GM12874 (cell line): ENCODE data around the gene MCF2L.
A peak's percentile ranks its signal among the peaks of the same experiment; 100 is the strongest.

Experiments used
- TF ChIP-seq, protein P1 (sequence below): IDR thresholded peaks from 2 replicates; pipeline ENCODE4 v1.5.1; 2011; ENCODE audit warnings: low read depth, mild to moderate bottlenecking, control low read depth, low read length, moderate library complexity; ENCODE audit not compliant: insufficient read depth

Gene MCF2L

DNA sequence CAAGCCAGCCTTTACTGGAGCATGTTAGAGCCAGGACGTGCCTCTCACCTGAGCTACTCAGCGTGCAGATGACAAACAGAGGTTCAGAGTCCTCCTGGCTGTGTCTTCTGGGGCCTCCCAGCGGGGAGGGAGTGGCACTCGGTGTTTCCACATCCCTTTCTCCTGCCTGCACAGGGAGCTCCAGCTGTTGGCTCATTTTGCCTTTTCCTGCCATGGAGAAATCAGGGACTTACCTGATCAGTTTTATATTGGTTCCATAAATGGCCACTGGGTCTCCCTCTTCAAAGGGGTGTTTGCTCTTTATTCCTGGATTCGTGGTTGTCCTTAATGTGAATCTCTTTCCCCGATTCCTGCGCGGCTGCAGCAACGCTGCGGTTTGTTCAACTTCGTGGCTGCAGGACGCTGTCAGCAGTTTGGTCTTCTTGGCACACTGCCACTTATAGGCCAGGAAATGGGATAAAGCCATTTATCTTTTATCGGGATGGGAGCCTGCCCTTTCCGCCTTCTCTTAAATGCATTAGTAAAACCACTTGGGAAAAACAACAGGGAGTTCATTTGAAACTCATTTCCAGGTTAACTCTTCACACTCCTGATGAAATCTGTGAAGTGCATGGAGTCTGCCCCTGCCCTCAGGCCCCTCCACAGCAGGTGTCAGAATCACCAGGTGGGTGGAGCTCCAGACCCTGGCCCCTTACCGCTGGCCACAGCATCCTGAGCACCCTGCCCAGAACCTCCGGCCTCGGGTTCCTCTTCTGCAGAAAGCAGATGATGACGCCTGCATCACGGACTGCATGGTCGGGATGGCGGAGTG is 39.8 kb upstream of the MCF2L start:
- TF ChIP-seq, protein P1, sequence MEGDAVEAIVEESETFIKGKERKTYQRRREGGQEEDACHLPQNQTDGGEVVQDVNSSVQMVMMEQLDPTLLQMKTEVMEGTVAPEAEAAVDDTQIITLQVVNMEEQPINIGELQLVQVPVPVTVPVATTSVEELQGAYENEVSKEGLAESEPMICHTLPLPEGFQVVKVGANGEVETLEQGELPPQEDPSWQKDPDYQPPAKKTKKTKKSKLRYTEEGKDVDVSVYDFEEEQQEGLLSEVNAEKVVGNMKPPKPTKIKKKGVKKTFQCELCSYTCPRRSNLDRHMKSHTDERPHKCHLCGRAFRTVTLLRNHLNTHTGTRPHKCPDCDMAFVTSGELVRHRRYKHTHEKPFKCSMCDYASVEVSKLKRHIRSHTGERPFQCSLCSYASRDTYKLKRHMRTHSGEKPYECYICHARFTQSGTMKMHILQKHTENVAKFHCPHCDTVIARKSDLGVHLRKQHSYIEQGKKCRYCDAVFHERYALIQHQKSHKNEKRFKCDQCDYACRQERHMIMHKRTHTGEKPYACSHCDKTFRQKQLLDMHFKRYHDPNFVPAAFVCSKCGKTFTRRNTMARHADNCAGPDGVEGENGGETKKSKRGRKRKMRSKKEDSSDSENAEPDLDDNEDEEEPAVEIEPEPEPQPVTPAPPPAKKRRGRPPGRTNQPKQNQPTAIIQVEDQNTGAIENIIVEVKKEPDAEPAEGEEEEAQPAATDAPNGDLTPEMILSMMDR: no peak

DNA sequence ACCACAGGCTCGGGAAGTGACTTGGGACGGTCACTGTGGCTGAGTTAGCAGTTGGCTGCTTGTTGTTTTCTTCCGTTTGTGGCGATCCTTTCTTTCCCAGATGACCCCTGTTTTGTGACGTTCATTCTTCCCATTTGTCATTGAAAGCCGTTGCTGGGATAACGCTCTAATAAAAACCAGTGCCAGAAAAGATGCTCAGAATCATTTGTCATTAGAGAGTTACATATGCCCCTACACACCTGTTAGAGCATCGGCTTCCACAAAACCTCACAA is 39.3 kb upstream of the MCF2L start:
- TF ChIP-seq, protein P1: no peak

DNA sequence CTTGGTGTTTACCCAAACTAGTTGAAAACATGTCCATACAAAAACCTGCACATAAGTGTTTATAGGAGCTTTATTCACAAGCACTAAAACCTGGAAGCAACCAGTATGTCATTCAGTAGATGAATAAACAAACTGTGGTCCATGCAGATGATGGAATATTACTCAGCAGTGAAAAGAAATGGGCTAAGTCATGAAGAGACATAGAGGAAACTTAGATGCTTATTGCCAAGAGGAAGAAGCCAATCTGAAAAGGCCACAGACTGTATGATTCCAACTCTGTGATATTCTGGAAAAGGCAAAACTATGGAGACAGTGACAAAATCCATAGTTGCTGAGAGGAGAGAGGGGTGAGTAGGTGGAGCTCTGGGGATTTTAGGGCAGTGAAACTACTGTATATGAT is 38.8 kb upstream of the MCF2L start:
- TF ChIP-seq, protein P1: no peak

DNA sequence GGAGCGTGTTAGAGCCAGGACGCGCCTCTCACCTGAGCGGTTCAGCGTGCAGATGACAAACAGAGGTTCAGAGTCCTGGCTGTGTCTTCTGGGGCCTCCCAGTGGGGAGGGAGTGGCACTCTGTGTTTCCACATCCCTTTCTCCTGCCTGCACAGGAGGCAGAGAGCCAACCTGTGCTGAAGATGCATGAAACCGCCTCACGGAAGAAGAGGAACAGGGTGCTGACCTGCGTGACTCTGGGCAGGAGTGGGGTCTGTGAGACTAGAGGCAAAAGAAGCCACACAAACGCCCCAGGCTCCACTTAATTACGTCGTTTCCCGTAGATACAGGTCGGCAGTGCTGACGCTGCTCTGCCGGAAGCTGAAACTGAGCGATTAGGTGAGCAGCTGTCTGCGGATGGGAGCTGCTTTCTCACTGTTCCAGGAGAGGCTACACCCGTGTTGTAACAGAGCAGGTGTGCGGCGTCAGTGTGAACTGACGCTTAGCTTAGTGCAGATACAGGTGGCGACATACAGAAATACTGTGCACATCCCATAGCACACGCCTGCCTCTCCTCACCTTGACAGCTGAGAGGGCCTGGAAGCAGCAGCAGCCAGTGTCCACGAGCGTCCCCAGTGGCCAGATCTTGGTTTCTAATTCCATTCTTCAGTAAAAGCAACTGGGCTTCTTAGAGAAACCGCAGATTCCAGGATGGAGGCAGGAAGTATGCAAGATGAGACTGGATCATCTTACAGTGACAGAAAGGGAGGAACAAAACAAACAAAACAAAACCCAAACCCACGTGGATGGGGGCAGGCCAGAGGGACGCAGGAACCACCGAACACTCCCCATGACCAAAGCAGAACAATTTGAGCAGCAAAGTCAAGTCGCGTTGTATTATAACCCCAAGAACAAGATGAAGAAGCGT is 37.7 kb upstream of the MCF2L start:
- TF ChIP-seq, protein P1: 0 out of 2 replicates have a peak, but pooled peaks have one; percentile 12

DNA sequence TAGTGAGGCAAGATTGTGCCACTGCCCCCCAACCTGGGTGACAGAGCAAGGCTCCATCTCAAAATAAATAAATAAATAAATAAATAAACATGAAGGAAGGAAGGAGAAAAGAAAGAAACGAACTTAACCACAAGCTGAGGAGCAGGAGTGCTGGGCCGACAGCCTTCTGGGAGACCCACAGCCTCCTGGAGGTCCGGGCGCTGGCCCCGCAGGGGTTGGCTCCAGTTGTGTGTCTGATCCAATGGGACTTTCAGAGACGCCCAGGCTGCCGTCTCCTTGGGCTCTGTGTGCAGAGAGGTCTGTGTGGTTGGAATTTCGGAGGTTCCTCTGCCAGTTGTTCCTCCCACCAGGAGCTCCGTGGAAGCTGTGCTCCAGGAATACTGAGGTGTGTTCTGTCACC is 36.0 kb upstream of the MCF2L start:
- TF ChIP-seq, protein P1: no peak

DNA sequence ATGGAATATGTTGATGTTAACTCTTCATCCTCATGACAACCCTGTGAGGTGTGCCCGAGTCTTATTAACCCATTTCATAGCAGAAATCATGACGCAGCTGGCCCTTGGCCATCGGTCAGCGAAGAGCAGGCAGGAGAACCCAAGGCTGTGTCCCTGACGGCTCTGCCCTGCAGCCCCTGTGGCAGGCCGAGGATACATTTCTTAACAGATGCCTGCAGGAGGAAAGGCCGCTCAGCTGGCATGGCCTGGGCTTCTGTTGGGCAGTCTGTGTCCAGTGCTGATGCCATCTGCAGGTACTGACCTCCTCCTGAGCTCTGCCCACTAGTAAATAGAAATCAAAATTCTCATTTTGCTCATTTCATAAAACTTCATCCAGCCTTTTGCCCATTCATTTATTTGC is 35.4 kb upstream of the MCF2L start:
- TF ChIP-seq, protein P1: no peak

DNA sequence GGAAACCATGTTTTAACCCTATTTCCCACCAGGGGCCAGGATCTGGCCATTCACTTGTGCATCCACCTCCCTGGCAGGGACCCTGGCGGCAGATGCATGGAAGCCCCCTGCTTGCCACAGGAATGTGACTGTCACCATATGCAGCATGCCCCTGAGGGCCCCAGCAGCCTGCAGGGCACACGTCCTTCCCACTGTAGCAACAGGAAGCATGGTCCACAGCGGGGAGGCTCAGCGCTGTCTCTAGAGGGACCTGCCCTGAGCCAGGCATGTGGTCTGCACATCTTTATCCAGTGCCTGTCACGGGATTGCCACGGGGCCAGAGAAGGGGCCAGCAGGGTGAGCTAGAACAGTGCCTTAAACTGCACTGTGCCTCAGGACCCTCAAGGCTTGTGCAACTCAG is 34.9 kb upstream of the MCF2L start:
- TF ChIP-seq, protein P1: no peak
